Measurements from ENCODE around the gene ABHD1.

DNA sequence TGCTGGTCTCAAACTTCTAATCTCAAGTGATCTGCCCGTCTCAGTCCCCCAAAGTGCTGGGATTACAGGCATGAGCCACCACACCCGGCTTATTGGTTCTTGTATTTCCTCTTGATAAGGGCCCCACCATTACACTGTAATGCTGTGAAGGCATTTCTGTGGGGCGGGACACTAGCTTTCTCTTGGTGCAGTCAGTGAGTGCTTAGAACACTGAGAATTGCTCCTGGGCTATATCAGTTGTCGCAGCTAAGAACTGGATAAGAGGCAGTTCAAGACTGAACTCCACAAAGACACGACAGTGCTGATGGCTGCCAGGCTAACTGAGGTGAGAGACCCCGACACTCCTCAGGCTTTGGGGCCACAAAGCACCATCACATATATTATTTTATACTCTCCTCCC, 35.0 kb upstream of the ABHD1 start:
- TF ChIP-seq BHLHE40 (IDR thresholded peaks at IDR 0.05; ENCODE audit: borderline replicate concordance) = no peak
- TF ChIP-seq FOXM1 (IDR thresholded peaks at IDR 0.05; ENCODE audit: borderline replicate concordance) = no peak
- TF ChIP-seq LEF1 (IDR thresholded peaks at IDR 0.05; ENCODE audit: borderline replicate concordance) = no peak

Measured in HEK293T (cell line).